Measurements from ENCODE around the gene EXOC4.

DNA sequence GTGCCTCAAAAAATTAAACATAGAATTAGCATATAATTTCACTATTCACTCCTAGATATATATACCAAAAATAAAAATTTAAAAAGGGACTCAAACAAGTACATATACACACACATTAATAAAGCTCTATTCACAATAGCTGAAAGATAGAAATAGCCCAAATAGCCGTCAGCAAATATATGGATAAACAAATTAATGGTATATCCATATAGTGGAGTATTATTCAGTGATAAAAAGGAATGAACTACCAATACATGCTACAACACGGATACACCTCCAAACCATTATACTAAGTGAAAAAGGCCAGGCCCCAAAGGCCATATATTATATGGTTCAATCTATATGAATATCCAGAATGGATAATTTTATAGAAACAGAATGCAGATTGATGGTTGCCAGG lies 459.7 kb downstream of the EXOC4 start:
- TF ChIP-seq, protein P1, sequence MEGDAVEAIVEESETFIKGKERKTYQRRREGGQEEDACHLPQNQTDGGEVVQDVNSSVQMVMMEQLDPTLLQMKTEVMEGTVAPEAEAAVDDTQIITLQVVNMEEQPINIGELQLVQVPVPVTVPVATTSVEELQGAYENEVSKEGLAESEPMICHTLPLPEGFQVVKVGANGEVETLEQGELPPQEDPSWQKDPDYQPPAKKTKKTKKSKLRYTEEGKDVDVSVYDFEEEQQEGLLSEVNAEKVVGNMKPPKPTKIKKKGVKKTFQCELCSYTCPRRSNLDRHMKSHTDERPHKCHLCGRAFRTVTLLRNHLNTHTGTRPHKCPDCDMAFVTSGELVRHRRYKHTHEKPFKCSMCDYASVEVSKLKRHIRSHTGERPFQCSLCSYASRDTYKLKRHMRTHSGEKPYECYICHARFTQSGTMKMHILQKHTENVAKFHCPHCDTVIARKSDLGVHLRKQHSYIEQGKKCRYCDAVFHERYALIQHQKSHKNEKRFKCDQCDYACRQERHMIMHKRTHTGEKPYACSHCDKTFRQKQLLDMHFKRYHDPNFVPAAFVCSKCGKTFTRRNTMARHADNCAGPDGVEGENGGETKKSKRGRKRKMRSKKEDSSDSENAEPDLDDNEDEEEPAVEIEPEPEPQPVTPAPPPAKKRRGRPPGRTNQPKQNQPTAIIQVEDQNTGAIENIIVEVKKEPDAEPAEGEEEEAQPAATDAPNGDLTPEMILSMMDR (IDR thresholded peaks at IDR 0.05) = no peak
- TF ChIP-seq POLR2A (IDR thresholded peaks at IDR 0.05) = no peak

Measured in lower leg skin (tissue), 3 donors.